HG03097 (cell line): Measurements from ENCODE around the gene CDK5RAP2.

Experiments
- ATAC-seq: cut with Tn5 transposase; IDR thresholded peaks from one replicate; pipeline ENCODE4 v1.9.1; 2021; ENCODE audit not compliant: unreplicated experiment, low FRiP score

The CDK5RAP2 gene

DNA sequence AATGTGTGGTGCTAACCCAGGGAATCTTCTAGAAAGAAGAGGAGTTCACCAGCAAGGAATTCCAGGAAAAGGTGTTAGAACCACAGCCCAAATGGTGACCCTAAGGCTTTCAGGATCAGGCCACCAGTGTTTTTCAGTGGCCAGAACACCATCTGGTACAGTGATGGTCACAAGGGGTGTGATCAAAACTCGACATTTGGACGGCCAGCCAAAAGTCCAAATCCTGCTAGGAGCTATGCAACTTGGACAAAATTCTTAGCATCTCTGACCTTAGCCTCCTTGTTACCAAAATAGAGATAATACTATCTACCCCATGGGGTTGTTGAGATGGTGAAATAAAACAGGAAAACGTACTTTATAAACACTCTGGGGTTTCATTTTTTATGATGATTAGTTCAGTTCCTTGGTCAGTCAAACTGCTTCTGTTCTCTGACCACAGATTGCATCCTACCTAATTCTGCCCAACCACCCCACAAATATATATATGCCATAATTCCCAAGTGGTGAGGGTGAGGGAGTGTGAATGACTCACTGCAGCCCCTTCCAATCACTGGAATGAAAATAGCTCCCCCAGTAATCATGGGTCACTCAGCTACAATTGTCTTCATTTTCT is 210.3 kb downstream of the CDK5RAP2 start:
- ATAC-seq = no peak

DNA sequence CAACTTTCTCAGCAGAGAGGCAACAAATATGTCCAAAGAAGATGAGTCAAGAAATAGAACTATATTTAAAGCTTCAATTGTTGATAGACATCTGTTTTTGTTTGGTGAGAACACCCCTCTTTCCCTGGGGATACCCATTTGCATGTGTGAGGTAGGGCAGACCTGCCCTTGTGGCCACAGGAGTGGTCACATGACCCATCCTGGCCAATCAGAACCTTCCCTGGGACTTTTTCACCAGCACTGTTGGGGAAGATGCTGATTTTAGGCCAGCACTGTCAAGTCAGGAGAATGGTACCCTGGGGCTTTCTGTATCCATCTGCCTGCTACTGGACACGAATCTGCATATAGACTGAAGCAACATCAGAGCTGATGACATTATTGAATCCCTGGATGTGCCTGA is 211.2 kb downstream of the CDK5RAP2 start:
- ATAC-seq = no peak

DNA sequence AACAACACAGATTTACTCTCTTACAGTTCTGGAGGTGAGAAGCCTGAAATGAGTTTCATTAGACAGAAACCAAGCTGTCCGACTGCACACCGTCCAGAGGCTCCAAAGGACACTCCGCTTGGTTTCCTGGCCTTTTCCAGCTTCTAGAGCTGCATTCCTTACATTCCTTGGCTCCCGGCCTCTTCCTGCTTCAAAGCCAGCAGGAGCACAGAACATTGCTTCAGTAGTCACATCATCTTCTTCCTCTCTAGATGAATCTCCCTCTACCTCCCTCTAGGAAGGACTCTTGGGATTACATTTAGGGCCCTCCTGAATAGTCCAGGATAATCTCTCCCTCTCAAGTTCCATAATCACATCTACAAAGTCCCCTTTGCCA is 213.3 kb downstream of the CDK5RAP2 start:
- ATAC-seq = no peak

DNA sequence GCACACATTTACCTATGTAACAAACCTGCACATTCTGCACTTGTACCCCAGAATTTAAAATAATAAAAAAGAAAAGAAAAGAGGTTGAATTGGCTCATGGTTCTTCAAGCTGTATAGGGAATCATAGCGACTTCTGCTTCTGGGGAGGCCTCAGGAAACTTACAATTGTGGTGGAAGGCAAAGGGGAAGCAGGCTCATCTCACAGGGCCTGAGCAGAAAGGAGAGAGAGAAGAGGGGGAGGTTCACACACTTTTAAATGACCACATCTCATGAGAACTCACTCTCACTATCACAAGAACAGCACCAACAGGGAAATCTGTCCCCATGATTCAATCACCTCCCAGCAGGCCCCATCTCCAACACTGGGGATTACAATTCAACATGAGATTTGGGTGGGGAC is 214.6 kb downstream of the CDK5RAP2 start:
- ATAC-seq = no peak

DNA sequence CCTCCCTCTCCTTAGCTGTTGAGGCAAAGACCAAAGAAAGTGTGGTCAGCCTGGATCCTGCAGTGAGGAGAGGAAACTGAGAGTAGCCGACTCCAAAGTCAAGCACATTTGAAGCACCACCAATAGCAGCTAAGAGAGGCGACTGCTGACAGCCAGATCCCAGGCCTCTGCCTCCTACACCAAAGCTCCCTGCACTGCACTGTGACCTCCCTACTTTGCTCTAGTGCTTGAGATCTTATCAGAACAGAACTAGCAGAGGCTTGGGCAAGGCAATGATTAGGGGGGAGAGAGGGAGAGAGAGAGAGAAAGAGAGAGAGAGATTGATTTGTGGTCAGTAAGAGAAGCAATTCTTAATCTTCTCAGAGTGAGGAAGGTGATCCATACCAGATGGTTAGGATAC is 216.3 kb downstream of the CDK5RAP2 start:
- ATAC-seq = no peak

DNA sequence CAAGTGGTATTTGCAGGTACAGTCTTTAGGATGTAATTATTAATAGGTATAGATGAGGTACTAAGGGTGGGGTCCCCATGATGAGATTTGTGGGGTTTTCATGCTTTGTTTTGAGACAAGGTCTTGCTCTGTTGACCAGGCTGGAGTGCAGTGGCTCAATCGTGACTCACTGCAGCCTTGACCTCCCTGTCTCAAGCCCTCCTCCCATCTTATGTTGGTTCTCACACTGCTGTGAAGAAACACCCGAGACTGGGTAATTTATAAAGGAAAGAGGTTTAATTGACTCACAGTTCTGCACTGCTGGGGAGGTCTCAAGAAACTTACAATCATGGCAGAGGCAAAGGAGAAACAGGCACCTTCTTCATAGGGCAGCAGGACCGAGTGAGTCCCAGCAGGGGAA is 217.5 kb downstream of the CDK5RAP2 start:
- no peak for ATAC-seq

DNA sequence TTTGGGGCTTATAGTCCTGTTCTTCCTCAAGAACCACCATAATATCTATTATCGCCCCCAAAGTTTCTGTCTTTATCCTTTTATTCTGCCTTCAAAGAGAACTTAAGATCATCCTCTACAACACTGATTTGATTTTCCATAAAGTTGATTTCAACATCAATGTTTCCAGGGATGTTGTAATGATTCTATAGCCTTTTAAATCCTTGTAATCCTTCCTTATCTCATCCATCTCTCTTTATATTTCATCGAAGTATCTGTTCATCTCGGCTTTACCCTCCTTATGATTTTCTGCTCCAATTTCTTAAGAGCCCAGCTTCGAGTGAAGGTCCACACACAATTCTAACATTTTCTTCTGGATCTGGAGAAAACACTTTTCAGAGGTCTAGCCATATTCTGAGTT is 218.4 kb downstream of the CDK5RAP2 start:
- no peak for ATAC-seq

DNA sequence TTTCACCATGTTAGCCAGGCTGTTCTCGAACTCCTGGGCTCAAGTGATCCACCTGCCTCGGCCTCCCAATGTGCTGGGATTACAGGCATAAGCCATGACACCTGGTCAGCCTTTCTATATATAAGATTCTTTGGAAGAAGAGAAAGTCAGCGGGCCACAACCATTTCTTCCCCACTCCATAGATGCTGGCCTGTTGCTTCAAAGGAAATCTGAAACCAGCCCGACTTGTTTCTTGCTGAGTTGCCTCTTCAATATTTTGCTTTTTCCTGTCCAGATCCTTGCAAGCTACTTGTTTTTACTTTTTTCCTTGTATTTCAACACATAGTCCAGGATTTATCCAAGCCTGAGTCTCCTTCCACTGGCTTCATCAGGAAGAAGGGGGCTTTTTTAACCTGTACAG is 219.5 kb downstream of the CDK5RAP2 start:
- ATAC-seq = no peak

DNA sequence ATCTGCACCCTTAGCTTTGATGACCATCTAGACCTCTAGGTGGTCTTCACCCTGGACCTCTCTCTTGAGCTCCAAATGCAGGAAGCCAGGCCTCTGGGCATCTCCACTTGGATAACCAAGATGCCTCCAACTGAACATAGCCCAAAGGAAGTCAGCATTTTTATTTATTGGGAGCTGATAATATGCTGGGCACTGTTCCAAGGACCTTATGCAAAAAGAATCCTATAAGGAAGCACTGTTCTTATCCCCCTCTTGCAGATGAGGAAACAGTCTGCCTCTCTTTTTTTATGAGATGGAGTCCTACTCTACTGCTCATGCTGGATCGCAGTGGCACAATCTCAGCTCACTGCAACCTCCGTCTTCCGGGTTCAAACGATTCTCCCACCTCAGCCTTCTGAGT is 219.9 kb downstream of the CDK5RAP2 start:
- no peak for ATAC-seq

DNA sequence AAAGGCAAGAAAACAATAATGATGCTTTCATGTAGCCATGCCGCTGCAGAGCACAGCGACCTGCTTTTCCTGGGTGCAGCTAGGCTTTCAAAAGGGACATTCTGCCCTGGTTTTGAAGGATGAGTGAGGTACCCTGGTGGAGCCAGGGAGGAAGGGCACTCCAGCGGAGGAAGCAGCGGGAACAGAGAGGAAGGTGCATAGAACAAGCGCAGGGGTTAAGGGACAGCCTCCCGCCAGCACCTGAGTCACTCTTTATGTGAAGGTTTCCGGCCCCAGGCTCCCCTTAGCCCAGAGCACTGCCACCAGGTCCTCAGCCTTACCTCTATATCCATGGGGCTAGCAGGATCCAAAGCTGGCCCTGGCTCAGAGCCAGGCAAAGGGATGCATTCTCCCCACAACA is 221.1 kb downstream of the CDK5RAP2 start:
- ATAC-seq = no peak

DNA sequence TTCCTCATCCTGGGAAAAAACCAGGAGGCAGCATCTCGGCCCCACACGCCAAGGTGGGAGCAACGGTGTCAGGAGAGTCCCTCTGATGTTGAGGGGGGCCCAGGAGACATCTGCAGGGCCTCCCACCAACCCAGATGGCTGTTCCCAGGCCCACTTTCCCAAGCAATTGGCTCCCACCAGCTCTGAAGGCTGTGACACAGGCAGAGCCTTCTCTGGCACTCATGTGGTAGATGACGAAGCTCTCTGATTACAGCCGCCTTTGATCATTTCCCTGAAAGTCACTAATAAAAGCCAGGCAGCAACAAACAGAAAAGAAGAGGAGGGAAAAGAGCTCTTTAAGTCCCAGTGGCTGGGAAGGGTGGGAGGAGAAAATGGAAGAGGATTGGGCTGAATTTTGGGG is 226.5 kb downstream of the CDK5RAP2 start:
- ATAC-seq = no peak

DNA sequence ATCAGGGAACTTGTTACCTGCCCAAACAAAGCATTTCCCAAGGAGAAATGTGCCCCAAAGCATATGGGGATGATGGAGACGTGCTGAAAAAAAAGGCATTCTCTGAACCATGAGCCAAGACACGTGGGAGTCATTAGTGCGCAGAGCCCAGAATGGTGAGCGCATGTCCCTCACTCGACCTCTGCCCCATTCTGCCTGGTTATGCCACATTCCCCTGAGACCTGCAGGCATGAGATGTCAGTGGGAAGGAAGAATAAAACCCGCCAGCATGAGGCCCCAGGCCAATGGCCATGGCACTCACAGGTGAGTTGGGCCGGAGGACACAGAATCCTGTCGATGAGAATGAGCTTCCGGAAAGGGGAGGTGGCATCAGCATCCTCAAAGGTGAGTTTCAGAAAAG is 228.9 kb downstream of the CDK5RAP2 start:
- no peak for ATAC-seq

DNA sequence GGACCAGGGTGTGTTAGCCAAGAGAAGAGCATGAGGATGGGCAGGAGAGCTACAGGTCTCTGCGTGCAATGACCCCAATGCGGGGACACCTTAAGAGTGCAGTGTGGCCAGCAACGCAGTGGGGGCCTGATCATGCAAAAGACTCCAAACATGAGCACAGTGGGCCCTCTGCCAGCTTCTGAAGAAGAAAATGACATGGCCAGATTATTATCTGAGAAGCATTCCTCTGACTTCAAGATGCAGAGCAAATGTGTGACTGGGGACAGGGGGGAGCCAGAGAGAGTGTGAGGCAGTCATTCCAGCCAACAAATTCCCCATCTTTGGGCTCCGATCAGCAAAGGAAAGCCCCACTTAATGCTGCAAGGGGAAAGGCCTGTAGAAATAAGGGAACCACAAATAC is 229.4 kb downstream of the CDK5RAP2 start:
- no peak for ATAC-seq

DNA sequence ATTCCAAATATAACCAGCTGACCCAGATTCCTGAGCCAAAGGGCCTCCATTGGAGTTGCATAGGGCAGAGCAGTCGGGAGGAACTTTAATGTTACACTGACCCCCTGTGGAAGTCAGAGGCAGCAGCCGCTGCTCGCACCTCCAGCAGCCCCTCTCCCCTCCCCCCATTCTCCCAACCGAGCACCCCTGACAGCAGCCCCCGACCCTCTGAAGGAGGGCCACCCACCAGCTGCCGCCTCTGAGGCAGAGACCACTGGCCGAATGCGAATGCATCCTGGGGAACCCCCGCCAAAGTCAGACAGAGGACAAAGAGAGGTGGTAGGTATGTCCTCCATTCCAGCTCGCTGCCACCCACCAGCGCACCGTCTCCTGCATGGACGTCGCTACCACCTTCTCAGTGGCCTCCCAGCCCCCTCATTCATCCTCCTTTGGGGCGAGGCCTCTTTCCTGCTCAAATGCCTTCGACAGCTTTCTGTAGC is 231.0 kb downstream of the CDK5RAP2 start:
- ATAC-seq = no peak

DNA sequence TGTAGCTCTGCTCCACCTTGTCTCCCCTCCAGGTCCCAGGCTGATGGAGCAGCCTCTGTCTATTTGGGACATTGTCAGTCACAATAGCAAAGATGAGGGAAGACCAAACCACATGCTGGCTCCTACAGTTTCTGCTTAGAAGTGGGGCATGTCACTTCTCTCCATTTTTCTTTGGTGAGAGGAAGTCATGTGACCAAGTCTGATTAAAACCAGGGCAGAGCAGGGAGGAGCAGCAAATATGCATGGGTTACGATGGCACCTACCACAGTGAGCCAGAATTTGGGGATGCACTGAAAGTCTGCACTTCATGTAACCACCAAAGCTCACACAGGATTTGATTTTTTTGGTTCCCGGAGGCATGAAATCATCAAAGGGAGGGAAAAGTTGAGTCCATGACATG is 234.6 kb downstream of the CDK5RAP2 start:
- no peak for ATAC-seq

DNA sequence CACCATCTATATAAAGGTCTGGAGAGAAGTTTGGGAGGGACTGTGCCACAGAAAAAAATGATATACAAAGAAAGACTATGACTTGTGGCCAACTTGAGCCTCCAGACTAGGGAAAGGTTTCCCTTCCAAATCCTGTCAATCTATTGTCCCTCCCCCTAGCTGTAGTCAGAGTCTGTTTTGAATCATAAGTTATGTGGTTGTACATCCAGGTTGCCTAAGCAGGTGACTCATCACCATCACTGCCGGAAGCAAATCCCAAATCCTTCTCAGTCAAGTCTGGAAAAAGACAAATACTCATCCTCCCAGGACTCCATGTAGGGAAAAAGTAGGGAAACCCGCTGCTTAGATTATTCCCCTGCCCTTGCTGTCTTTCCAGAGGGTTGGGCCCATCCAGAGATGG is 235.7 kb downstream of the CDK5RAP2 start:
- no peak for ATAC-seq

DNA sequence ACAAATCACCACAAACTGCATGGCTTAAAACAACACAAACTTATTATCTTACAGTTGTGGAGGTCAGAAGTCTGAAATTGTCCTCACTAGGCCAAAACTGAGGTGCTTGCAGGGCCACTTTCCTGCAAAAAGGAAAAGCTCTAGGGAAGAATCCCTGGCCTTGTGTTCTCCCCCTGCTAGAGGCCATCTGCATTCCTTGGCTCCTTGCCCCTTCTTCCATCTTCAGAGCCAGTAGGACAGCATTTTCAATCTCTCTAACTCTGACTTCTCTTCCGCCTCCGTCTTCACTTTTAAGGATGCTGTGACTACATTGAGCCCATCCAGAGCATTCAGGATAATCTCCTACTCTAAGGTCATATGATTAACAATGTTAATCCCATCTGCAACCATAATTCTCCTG is 236.6 kb downstream of the CDK5RAP2 start:
- no peak for ATAC-seq
